Gastroesophageal sphincter (tissue), 3 donors: ENCODE data around the gene SLC47A2.

ENCODE experiments used
- CTCF ChIP-seq, 4 experiments: fragments of 200-600 bp in 2 of 4; fragments of 450-650 bp in 2 of 4; sonication (generic) in 1 of 4; IDR thresholded peaks; one replicate each; pipeline ENCODE4 v1.5.1; 2017 to 2019; ENCODE audit warnings: antibody characterized with exemption in 4 of 4, mild to moderate bottlenecking in 2 of 4, moderate library complexity in 2 of 4
- EP300 ChIP-seq: sonication (generic); formaldehyde crosslinking; IDR thresholded peaks from one replicate; pipeline ENCODE4 v1.6.1; 2017; ENCODE audit warnings: antibody characterized with exemption, mild to moderate bottlenecking
- POLR2A ChIP-seq, 2 donors: fragments of 450-650 bp; IDR thresholded peaks; one replicate each; pipeline ENCODE4 v1.6.1; 2017; ENCODE audit warnings: antibody characterized with exemption in 2 of 2, mild to moderate bottlenecking in 2 of 2, moderate library complexity in 1 of 2
- POLR2AphosphoS5 ChIP-seq: sonication (generic); formaldehyde crosslinking; IDR thresholded peaks from one replicate; pipeline ENCODE4 v1.6.1; 2017; ENCODE audit warnings: antibody characterized with exemption

- TF ChIP-seq CTCF (IDR thresholded peaks at IDR 0.05) (no peak), POLR2A (IDR thresholded peaks at IDR 0.05) (no peak), POLR2AphosphoS5 (no peak), EP300 (no peak)
Measured at GRCh38 chr17:19664821-19665181, 51.6 kb downstream of the SLC47A2 start.
